ENCODE results near the gene BICRA. TPM values are rescaled to one million over a fixed set of nuclear protein-coding genes. Genes with fewer than 3 reads are reported as not detected.

Gene BICRA
- total and polyA plus RNA-seq, 2 of the 8 experiments (the other 6 are each of a cell fraction or from before 2014, with no cell fraction given): 1.5 to 29.2 TPM

- H3K4ac ChIP-seq (replicated peaks; ENCODE audit: insufficient read length, low read depth, low read length): no peak overlapping the region
- H3K23me2 ChIP-seq (ENCODE audit: low read depth, low read length): peaks cover 3% of the 10 kb centered on the region; the same call in 1 of the 2 replicates
- H3K27me3 ChIP-seq (replicated peaks in 1 of 4; ENCODE audit: control insufficient read depth in 3 of 4, extremely low read depth in 1 of 4, insufficient read depth in 3 of 4, low read length in 3 of 4): no peaks in the 10 kb centered on the region
- no peak overlapping the region for H4K8ac ChIP-seq (ENCODE audit: extremely low read depth, insufficient read depth, low read length)
- no peak overlapping the region for H2AK5ac ChIP-seq (ENCODE audit: low read depth, low read length)
- H3K14ac ChIP-seq (ENCODE audit: insufficient read length): no peak overlapping the region
- H4K5ac ChIP-seq (ENCODE audit: insufficient read length, low read depth, low read length): no peak overlapping the region
- no peak overlapping the region for H2BK20ac ChIP-seq (ENCODE audit: low read length)
- H3K4me3 ChIP-seq (ENCODE audit: extremely low read depth in 1 of 4, insufficient read depth in 2 of 4, low read depth in 3 of 4, low read length in 4 of 4): peak overlapping the region in 1 of 4 experiments; percentile 14; a peak in 2 of 8 replicates
- peaks cover 28% of the 10 kb centered on the region for H3K79me1 ChIP-seq (ENCODE audit: low read depth, low read length)
- peaks cover 41 to 89% of the 10 kb centered on the region in 2 experiments for H3K79me2 ChIP-seq (ENCODE audit: control insufficient read depth in 1 of 2, insufficient read depth in 2 of 2, low read length in 2 of 2)
- DNase-seq (ENCODE audit: low read depth in 1 of 2, low spot score in 2 of 2) (no peak), FAIRE-seq (no peak)
- POLR2A ChIA-PET (ENCODE audit: partially characterized antibody): interaction anchor here (1.1 to 6.1 kb wide), 5 partner anchors 9 to 131 kb away, joined by 3 to 59 read pairs (median 4); no protein-coding TSS in a partner anchor
- no peak overlapping the region for H4K91ac ChIP-seq (replicated peaks; ENCODE audit: insufficient read length, low read length)
- H2BK5ac ChIP-seq (ENCODE audit: low read depth, low read length): peak overlapping the region; percentile 98
- CTCF ChIA-PET (ENCODE audit: partially characterized antibody): interaction anchor here (0.8 to 1.6 kb wide), 2 partner anchors 12 to 53 kb away, joined by 3 to 4 read pairs; no protein-coding TSS in a partner anchor
- H3K18ac ChIP-seq (ENCODE audit: extremely low read depth, low read length): no peak overlapping the region
- H3K4me1 ChIP-seq (replicated peaks in 1 of 4; ENCODE audit: control insufficient read depth in 3 of 4, insufficient read depth in 4 of 4, low read length in 3 of 4): peaks cover 21 to 49% (median 36%) of the 10 kb centered on the region in 4 experiments
- H2BK120ac ChIP-seq (replicated peaks; ENCODE audit: low read depth, low read length): no peak overlapping the region
- no peaks in the 10 kb centered on the region; a peak in 1 of 8 replicates for H3K36me3 ChIP-seq (ENCODE audit: control insufficient read depth in 2 of 4, insufficient read depth in 4 of 4, low read length in 3 of 4)
- WGBS, 2 experiments (ENCODE audit: extremely low coverage in 1 of 2, insufficient coverage in 1 of 2, insufficient read length in 1 of 2, insufficient replicate concordance in 2 of 2, low coverage in 1 of 2, low lambda C conversion rate in 2 of 2, missing lambda C conversion rate in 1 of 2): 37% methylated on average over 3 of the region's 3 CpGs; no CpG with 5 or more reads in 1 of the 2 experiments
- H3K56ac ChIP-seq (replicated peaks; ENCODE audit: insufficient read length, low read depth, low read length): no peak overlapping the region
- no peak for TF ChIP-seq SIX5 (IDR thresholded peaks at IDR 0.05; ENCODE audit: low read depth, low read length)
- no peak for TF ChIP-seq RFX5 (IDR thresholded peaks at IDR 0.05; ENCODE audit: borderline replicate concordance, low read depth, low read length)
- TF ChIP-seq CHD1 (IDR thresholded peaks at IDR 0.05; ENCODE audit: low read depth, low read length): no peak
- no peak for TF ChIP-seq SIRT6 (IDR thresholded peaks at IDR 0.05; ENCODE audit: low read length)
- no peak for TF ChIP-seq FOSL1 (IDR thresholded peaks at IDR 0.05; ENCODE audit: insufficient read depth, low read depth, low read length)
- no peak for TF ChIP-seq GTF2F1 (IDR thresholded peaks at IDR 0.05; ENCODE audit: borderline replicate concordance, low read depth, low read length)
- TF ChIP-seq SAP30 (IDR thresholded peaks at IDR 0.05; ENCODE audit: insufficient read depth, insufficient replicate concordance, low read length): no peak
- TF ChIP-seq JUN (IDR thresholded peaks at IDR 0.05; ENCODE audit: low read depth, low read length): no peak
- no peak for TF ChIP-seq TAF7 (optimal IDR thresholded peaks at IDR 0.05; ENCODE audit: borderline replicate concordance, low read depth, low read length)
- H2BK12ac ChIP-seq (ENCODE audit: low read depth, low read length): peak overlapping the region; percentile 77
- peaks cover 8 to 22% of the 10 kb centered on the region in 2 experiments for H4K20me1 ChIP-seq (replicated peaks in 1 of 2; ENCODE audit: control insufficient read depth in 1 of 2, insufficient read depth in 2 of 2, low read length in 2 of 2)
- no peak overlapping the region for H3K9ac ChIP-seq (replicated peaks in 1 of 4; ENCODE audit: extremely low read depth in 1 of 4, low read depth in 3 of 4, low read length in 3 of 4)
- no peak overlapping the region for H2BK15ac ChIP-seq (ENCODE audit: low read length)
- peak overlapping the region; percentile 77 for H3K27ac ChIP-seq (ENCODE audit: low read depth, low read length)
- H3K9me3 ChIP-seq (ENCODE audit: insufficient read depth in 2 of 2, low read depth in 1 of 2, low read length in 1 of 2): no peaks in the 10 kb centered on the region
- H3K4me2 ChIP-seq (ENCODE audit: insufficient read depth in 1 of 2, low read depth in 2 of 2, low read length in 2 of 2): peak overlapping the region; percentile 45 to 57
- H2AFZ ChIP-seq (ENCODE audit: low read length): no peak overlapping the region
- no peak overlapping the region for H3K23ac ChIP-seq (ENCODE audit: insufficient read length)
Measured at GRCh38 chr19:47614021-47614295, 5.0 kb downstream of the BICRA start.

Measured in H1 (cell line).